Pons (tissue), 1 donor: Measurements from ENCODE around the gene MMEL1.
A peak's percentile ranks its signal among the peaks of the same experiment; 100 is the strongest.

Experiments
- DNase-seq: peaks from one replicate; pipeline ENCODE4 v3.0.0-alpha.2; 2016; ENCODE audit warnings: low spot score

The MMEL1 gene

GRCh38 chr1:2642560-2643413, 10.0 kb upstream of the MMEL1 start:
- peak; percentile 78 for DNase-seq

- DNase-seq = no peak
These were observed 9.3 kb upstream of the MMEL1 start for GRCh38 chr1:2642131-2642559.

DNA sequence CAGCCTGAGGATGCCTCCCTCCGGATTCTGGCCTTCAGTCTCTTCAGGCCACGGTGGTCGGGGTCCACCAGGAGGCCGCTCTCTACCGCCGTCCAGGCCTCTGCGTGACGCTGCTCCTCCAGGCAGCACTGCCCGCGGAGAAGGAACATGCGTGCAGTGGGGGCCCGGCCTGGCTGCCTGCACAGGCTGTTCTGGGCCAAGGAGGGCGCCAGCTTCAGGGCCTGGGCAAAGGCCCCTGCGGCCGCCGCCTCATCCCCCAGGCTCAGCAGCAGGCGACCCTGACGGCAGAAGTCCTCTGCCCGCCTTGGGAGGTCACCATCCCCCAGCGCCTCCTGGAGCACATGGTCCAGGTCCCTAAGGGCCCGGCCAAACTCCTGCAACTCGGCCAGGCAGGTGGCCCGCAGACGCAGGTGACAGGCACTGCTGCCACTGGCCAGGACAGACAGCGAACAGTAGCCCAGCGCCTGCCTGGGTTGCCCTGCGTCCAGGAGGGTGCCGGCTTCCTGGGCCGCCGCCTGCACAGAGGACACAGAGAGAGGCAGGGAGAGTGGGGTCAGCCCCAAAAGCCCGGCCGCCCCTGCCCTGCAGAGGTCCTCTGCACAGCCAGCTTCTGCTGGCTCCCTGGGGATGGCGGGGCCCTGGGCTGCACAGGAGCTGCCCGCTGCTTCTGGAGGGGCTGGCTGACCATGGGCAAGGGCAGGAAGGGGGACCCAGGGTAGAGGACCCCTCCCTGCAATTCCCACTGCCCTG, 8.7 kb upstream of the MMEL1 start:
- DNase-seq = no peak

DNA sequence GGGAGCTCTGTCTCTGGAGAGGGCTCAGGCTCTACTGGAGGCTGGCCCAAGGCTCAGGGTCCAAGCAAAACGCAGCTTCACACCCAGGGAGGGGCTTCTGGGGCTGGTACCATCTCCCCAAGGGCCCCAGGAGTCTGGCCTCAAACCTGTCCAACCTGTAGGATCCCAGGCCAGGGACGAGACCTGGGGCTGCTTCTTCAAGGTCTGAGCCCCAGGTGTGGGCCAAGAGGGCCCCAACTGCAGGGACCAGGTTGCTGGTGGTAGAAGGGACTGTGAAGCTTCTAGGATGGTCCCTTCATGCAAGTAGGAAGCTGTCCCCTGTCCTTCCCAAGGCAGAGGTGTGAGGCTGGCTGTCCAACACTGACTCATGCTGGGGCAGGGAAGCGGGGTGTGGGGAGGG, 7.8 kb upstream of the MMEL1 start:
- no peak for DNase-seq

DNA sequence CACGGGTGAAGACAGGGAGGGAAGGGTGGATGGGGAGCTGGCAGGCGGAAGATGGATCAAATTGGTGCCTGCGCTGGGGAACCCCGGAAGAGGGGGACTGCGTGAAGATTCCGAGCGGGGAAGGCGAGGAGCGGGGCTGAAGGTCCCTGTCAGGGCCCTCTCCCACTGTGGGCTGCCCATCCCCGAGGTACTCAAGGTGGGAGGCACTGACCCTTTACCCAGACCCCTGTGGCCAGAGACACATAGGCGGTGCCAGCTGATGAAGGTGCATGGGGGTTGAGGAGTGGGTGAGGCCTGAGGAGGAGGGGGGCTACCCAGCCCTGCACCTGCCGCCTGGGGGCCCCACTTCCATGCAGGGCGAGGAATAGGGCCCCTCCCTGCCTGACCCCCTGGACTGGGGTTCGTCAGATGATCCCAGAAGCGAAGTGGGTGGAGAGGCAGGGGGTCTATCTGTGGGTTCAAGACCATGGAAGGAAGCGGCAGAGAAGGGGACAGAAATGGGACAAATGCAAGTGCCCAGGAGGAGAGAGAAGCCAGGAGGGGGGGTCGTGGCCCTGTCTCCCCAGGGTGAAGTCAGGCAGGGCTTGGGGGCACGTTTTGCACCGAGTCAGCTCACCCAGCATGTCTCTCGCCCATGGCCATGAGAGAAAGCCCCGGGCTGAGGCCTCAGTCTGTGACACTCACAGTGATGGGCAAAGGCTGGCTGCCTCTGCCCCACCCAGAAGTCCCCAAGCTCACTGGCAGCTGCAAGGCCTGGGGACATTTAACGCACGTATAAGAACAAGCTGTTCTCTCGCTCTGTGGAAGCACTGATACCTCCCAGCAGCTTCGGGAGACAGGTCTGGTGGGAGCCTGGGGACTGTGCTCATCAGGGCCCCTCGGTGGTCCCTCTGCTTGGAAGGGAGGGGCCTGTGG, 7.0 kb upstream of the MMEL1 start:
- DNase-seq = no peak

DNA sequence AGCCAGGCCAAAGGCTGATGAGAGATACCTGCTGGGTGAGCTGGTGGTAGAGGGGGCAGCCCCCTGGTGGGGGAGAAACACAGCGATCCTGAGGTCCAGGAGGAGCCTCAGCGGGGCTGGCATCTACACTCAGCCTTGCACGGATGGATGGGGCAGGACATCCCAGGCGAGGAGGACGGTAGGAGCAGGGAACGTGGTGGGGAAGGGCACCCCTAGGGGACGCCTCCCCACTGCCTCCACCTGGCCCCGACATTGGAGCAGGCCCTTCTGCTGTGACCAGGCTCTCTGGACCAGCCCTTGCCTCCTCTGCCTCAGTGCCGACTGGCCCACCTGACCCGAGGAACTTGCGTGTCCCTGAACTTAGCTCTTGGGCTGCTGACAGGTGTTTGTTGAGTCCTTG, 6.4 kb upstream of the MMEL1 start:
- no peak for DNase-seq

DNA sequence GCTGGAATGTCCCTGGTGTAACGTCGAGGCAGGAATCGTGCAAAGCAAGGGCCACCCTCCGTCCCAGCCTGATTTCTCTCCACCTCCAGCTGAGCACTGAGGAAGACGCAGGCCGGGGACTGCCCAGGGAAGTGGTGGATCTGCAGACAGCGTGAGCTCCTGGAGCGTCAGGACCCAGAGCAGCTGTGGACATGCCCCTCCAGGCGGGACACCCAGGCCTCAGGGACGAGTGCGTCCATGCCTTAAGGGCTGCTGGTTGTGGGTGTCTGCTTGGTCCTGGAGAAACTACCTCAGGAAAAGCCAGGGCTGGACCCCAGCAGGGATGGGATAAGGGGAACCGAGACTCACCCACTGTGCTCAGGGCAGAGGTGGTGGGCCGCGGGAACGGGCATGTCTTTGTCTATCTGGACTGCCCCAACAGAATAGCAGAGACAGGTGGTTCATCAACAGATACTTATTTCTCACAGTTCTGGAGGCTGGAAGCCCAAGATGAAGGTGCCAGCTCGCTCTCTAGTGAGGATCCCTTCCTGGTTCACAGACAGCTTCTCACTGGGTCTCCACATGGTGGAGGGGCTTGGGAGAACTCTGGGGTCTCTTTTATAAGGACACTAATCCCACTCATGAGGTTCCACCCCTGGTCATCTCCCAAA, 5.8 kb upstream of the MMEL1 start:
- no peak for DNase-seq

GRCh38 chr1:2637442-2638145, 4.8 kb upstream of the MMEL1 start:
- DNase-seq = no peak

- DNase-seq = no peak
These were observed 3.9 kb upstream of the MMEL1 start for GRCh38 chr1:2636733-2637132.

GRCh38 chr1:2635361-2636010, 2.7 kb upstream of the MMEL1 start:
- no peak for DNase-seq

DNA sequence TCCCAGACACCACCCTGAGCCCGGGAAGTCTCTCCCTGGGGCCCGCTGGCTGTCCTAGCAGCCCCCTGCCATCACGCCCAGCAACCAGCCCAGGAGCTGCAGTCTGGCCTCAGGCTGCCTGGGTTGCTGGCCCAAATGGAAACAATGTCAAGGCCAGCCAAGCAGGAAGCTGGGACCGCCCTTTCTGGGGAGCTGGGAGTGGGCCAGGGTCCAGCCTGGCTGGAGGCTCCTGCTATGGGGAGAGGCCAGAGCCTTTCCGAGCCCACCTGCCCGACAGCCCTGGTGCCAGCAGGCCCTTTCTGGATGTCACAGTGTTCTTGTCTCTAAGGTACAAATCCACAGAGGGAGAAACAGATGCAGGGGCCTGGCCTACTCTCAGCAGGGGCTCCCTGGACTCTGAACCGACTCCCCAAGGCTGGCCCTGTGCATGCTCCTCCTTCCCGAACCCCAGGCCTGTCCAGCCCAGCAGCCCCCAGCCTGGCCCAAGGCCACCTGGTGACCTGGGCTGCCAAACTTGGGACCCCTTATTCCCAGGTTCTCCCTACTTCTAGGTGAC, 1.2 kb upstream of the MMEL1 start:
- DNase-seq = no peak

GRCh38 chr1:2633366-2633935, 635 bp upstream of the MMEL1 start:
- no peak for DNase-seq

DNA sequence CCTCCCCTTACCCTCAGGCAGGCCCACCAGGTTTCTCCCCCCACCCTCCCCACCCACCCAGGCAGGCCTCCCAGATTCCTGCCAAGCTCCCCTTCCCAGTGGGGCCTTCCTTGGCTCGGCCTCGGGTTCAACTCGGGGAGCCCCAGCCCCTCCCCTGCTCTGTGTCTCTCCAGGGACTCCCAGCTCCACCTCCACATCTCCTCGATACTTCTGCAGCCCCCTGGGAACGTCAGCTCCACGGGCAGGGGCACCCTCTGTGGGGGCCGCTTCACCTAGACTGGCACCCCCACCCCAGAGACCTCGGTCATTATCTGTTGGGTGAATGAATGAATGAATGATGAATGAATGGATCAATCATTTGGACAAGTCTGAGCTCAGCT, 775 bp downstream of the MMEL1 start:
- DNase-seq = no peak

DNA sequence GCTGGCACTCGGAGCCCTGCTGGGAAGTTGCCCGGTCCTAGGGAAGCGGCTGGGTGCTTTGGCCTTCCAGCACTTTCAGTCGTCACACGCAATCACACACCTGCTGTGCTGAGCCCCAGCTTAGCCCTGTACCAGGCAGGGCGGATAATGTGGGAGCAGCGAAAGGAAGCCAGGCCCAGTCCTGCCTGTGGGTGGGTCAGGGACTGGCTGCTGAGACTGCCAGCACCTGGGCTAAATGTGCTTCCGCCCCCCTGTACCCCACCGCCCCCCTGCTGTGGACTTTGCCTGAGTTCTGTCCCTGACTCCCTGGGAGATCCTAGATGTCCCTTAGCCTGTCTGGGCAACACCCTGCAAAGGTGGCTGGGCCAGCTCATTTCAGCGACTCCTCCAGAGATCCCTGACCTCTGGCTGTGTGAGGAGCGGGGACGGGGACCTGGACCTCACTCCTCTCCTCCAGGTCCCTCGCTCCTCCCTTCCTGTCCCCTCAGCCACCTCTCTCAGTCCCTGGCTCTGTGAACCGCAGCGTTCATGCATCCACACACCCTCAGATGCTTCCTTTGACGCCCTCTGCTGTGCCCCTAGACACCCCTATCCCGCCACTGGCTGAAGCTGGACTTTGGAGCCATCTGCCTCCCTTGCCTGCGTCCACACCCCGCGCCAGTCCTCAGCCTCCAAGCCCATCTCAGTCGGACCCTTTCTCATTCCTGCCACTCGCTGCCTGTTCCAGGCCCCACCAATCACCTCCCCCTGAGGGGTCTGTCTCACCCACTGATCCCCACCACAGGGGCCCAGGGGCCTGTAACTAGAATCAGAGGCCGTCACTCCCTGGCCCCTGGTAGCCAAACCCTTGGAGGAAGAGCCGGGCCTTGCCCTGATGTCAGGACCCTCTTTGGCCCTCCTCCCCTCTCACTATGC, 1.4 kb downstream of the MMEL1 start:
- DNase-seq = no peak

DNA sequence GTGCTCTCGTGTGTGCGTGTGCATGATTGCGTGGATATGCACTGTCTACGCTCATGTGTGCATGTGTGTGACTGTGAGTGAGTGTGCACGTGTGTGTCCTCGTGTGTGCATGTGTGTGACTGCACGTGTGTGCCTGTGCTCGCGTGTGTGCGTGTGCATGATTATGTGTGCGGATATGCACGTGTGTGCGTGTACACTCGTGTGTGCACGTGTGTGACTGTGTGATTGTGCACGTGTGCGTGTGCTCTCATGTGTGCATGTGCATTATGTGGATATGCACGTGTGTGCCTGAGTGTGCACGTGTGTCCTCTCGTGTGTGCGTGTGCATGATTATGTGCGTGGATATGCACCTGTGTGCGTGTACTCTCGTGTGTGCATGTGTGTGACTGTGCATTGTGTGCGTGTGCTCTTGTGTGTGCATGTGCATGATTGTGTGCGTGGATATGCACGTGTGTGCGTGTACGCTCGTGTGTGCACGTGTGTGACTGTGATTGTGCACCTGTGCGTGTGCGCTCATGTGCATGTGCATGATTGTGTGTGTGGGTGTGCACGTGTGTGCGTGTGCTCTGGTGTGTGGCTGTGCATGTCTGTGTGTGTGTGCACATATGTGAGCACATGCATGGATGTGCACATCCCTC, 2.2 kb downstream of the MMEL1 start:
- no peak for DNase-seq

- no peak for DNase-seq
These were observed 3.0 kb downstream of the MMEL1 start for GRCh38 chr1:2629627-2630497.

DNA sequence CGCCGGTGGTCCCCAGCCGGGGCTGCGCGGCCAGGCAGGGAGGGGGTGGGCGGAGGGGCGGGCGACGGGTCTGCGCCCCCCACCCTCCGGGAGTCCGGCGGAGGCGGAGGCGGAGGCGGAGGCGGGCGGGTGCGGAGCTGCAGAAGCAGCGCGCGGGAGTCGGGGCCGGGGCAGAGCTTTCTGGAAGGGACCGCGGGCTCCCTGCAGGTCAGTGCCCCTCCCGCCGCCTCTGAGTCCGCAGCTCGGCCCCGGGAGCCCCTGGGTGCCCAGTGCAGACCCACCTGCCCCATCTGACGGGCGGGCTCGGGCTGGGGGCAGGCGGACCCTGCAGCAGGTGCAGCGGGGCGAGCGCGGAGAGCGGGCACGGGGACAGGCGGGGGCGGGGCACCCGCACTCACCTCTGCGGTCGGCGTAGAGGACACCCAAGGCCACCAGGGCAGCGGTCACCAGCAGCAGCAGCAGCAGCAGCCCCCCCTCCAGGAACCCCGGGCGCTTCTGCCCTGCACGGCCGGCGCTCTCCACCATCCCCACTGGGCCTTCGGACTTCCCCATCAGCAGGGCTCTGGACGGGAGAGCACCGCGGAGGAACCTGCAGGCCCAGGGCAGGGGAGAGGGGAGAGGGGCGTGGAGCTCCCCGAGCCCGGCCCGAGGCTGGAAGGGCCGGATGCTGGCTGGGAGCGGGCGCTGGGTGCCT, 3.7 kb downstream of the MMEL1 start:
- no peak for DNase-seq
